Measurements from ENCODE around the gene FMN1.

The FMN1 gene

GRCh38 chr15:33074212-33074611, 120.3 kb downstream of the FMN1 start:
- TF ChIP-seq TEAD4 (IDR thresholded peaks at IDR 0.05): no peak
- TF ChIP-seq TCF12 (IDR thresholded peaks at IDR 0.05; ENCODE audit: low read depth): no peak
- no peak for TF ChIP-seq EGR1 (IDR thresholded peaks at IDR 0.05)
- TF ChIP-seq EP300 (IDR thresholded peaks at IDR 0.05; ENCODE audit: borderline replicate concordance): no peak
- TF ChIP-seq NFIC (IDR thresholded peaks at IDR 0.05): no peak
- TF ChIP-seq CREB1 (IDR thresholded peaks at IDR 0.05; ENCODE audit: low read depth): no peak
- no peak for TF ChIP-seq FOXM1 (IDR thresholded peaks at IDR 0.05; ENCODE audit: borderline replicate concordance, low read depth)
- no peak for TF ChIP-seq MAX (IDR thresholded peaks at IDR 0.05)
- TF ChIP-seq RAD21 (IDR thresholded peaks at IDR 0.05; ENCODE audit: low read depth): no peak
- no peak for TF ChIP-seq TAF1 (IDR thresholded peaks at IDR 0.05; ENCODE audit: low read depth)
- no peak for TF ChIP-seq YY1 (IDR thresholded peaks at IDR 0.05; ENCODE audit: low read depth)

GRCh38 chr15:33071451-33071850, 123.1 kb downstream of the FMN1 start:
- TF ChIP-seq ZBTB7A (IDR thresholded peaks at IDR 0.05; ENCODE audit: low read depth) (no peak), TAF1 (IDR thresholded peaks at IDR 0.05; ENCODE audit: low read depth) (no peak), RAD21 (IDR thresholded peaks at IDR 0.05; ENCODE audit: low read depth) (no peak), NFIC (IDR thresholded peaks at IDR 0.05) (no peak), CEBPB (IDR thresholded peaks at IDR 0.05) (no peak), TCF12 (IDR thresholded peaks at IDR 0.05; ENCODE audit: low read depth) (no peak), MAX (IDR thresholded peaks at IDR 0.05) (no peak), TEAD4 (IDR thresholded peaks at IDR 0.05) (no peak), FOXM1 (IDR thresholded peaks at IDR 0.05; ENCODE audit: borderline replicate concordance, low read depth) (no peak), USF1 (IDR thresholded peaks at IDR 0.05) (no peak), EP300 (IDR thresholded peaks at IDR 0.05; ENCODE audit: borderline replicate concordance) (no peak), YY1 (IDR thresholded peaks at IDR 0.05; ENCODE audit: low read depth) (no peak), REST (IDR thresholded peaks at IDR 0.05; ENCODE audit: low read depth) (no peak), EGR1 (IDR thresholded peaks at IDR 0.05) (no peak), CREB1 (IDR thresholded peaks at IDR 0.05; ENCODE audit: low read depth) (no peak)

- TF ChIP-seq TEAD4 (IDR thresholded peaks at IDR 0.05): no peak
Observed at GRCh38 chr15:33069161-33069560, 125.4 kb downstream of the FMN1 start.

- TF ChIP-seq RAD21 (IDR thresholded peaks at IDR 0.05; ENCODE audit: low read depth) (no peak; the same call in 1 of the 2 replicates), CEBPB (IDR thresholded peaks at IDR 0.05) (peak; percentile 96), TEAD4 (IDR thresholded peaks at IDR 0.05) (peak; percentile 80), ZBTB7A (IDR thresholded peaks at IDR 0.05; ENCODE audit: low read depth) (no peak), TCF12 (IDR thresholded peaks at IDR 0.05; ENCODE audit: low read depth) (peak; percentile 97), REST (IDR thresholded peaks at IDR 0.05; ENCODE audit: low read depth) (no peak), YY1 (IDR thresholded peaks at IDR 0.05; ENCODE audit: low read depth) (no peak; the same call in 1 of the 2 replicates), MAX (IDR thresholded peaks at IDR 0.05) (peak; percentile 75), NFIC (IDR thresholded peaks at IDR 0.05) (peak; percentile 91), EP300 (IDR thresholded peaks at IDR 0.05; ENCODE audit: borderline replicate concordance) (peak; percentile 95), USF1 (IDR thresholded peaks at IDR 0.05) (peak; percentile 37; the same call in 1 of the 2 replicates), FOXM1 (IDR thresholded peaks at IDR 0.05; ENCODE audit: borderline replicate concordance, low read depth) (peak; percentile 92)
Observed at GRCh38 chr15:33068511-33068990, 126.0 kb downstream of the FMN1 start.

GRCh38 chr15:33068007-33068481, 126.5 kb downstream of the FMN1 start:
- TF ChIP-seq USF1 (IDR thresholded peaks at IDR 0.05) (no peak), YY1 (IDR thresholded peaks at IDR 0.05; ENCODE audit: low read depth) (no peak), TAF1 (IDR thresholded peaks at IDR 0.05; ENCODE audit: low read depth) (0 out of 2 replicates have a peak, but pooled peaks have one; percentile 36), NFIC (IDR thresholded peaks at IDR 0.05) (no peak), TCF12 (IDR thresholded peaks at IDR 0.05; ENCODE audit: low read depth) (no peak), EGR1 (IDR thresholded peaks at IDR 0.05) (no peak), RAD21 (IDR thresholded peaks at IDR 0.05; ENCODE audit: low read depth) (no peak), MAX (IDR thresholded peaks at IDR 0.05) (no peak), CEBPB (IDR thresholded peaks at IDR 0.05) (no peak)

All from Ishikawa (cell line).